Endothelial cell of umbilical vein (primary cell): ENCODE measurements around the gene SAP30. TPM values are rescaled to one million over a fixed set of nuclear protein-coding genes. Genes with fewer than 3 reads are reported as not detected.

Experiments used
- BruUV-seq: library from RNA; stranded (reverse); fragments of 400-500 nt; replicated peaks from 2 replicates; lab custom pipeline; 2021; lab: Mats Ljungman, UMichigan
- CTCF ChIA-PET: fragments of 300-600, 350-600 bp; sonication (Branson Sonifier 250); formaldehyde crosslinking; loops from one replicate; lab custom pipeline; 2021; ENCODE audit warnings: antibody characterized with exemption, inconsistent platforms; lab: Charles Lee
- POLR2A ChIA-PET: fragments of 300-600, 350-600 bp; sonication (Branson Sonifier 250); formaldehyde crosslinking; loops from one replicate; lab custom pipeline; 2021; ENCODE audit warnings: antibody characterized with exemption, inconsistent platforms; lab: Charles Lee
- DNase-seq: peaks from one replicate; pipeline ENCODE4 v3.0.0-alpha.2; 2011; ENCODE audit warnings: low read depth, low spot score
- FAIRE-seq: peaks from 2 replicates; lab custom pipeline; 2011; peaks lifted over from hg19 to GRCh38; lab: Jason Lieb, UNC
- H2AFZ ChIP-seq: 2 replicates; pipeline ENCODE4 v1.6.0; 2012; ENCODE audit warnings: low read depth, low read length, control low read depth, inconsistent platforms
- H3K27ac ChIP-seq: 2 replicates; pipeline ENCODE4 v1.5.1; 2011; ENCODE audit warnings: low read depth, mild to moderate bottlenecking, control low read depth, low read length, moderate library complexity; ENCODE audit not compliant: insufficient read depth
- H3K27me3 ChIP-seq, 2 experiments: 2 replicates each; pipeline versions ENCODE4 v1.6.0 to v1.6.1; 2011; ENCODE audit warnings: low read length in 2 of 2, mixed read lengths in 1 of 2; ENCODE audit not compliant: control insufficient read depth in 2 of 2, insufficient read depth in 2 of 2
- H3K36me3 ChIP-seq, 2 experiments: 2 replicates in 1 of 2; 3 replicates in 1 of 2; pipeline ENCODE4 v1.5.1; 2011; ENCODE audit warnings: low read length in 2 of 2, mild to moderate bottlenecking in 1 of 2, moderate library complexity in 1 of 2; ENCODE audit not compliant: control insufficient read depth in 2 of 2, insufficient read depth in 2 of 2; ENCODE audit errors: extremely low read depth in 1 of 2
- H3K4me1 ChIP-seq: 3 replicates; pipeline ENCODE4 v1.5.1; 2011; ENCODE audit warnings: mild to moderate bottlenecking, low read length; ENCODE audit not compliant: control insufficient read depth, insufficient read depth; ENCODE audit errors: extremely low read depth
- H3K4me2 ChIP-seq: 2 replicates; pipeline ENCODE4 v1.6.1; 2011; ENCODE audit warnings: low read length, control low read depth, mixed read lengths; ENCODE audit not compliant: insufficient read depth
- H3K4me3 ChIP-seq, 3 experiments: fragments of 200-600 bp in 1 of 3; sonication (generic), shearing (Covaris generic) in 1 of 3; replicated peaks in 1 of 3; 2 replicates each; pipeline ENCODE4 v1.5.1; 2011 to 2016; ENCODE audit warnings: control low read depth in 3 of 3, low read length in 3 of 3, mild to moderate bottlenecking in 2 of 3, inconsistent platforms in 1 of 3, low read depth in 1 of 3, moderate library complexity in 1 of 3; ENCODE audit not compliant: insufficient read depth in 1 of 3
- H3K79me2 ChIP-seq: 2 replicates; pipeline ENCODE4 v1.6.0; 2012; ENCODE audit warnings: low read length, inconsistent platforms; ENCODE audit not compliant: control insufficient read depth, insufficient read depth
- H3K9ac ChIP-seq: replicated peaks from 2 replicates; pipeline ENCODE3; 2011; ENCODE audit warnings: low read length, control low read depth; ENCODE audit not compliant: insufficient read depth; ENCODE audit errors: extremely low read depth
- H3K9me1 ChIP-seq: replicated peaks from 3 replicates; pipeline ENCODE4 v1.6.0; 2011; ENCODE audit warnings: mild to moderate bottlenecking, low read length; ENCODE audit not compliant: control insufficient read depth, insufficient read depth; ENCODE audit errors: extremely low read depth
- H3K9me3 ChIP-seq: replicated peaks from 2 replicates; pipeline ENCODE4 v1.5.1; 2012; ENCODE audit warnings: low read length, inconsistent platforms; ENCODE audit not compliant: control insufficient read depth, insufficient read depth
- H4K20me1 ChIP-seq: replicated peaks from 2 replicates; pipeline ENCODE3; 2011; ENCODE audit warnings: mild to moderate bottlenecking, low read length; ENCODE audit not compliant: control insufficient read depth, insufficient read depth; ENCODE audit errors: extremely low read depth
- EZH2 ChIP-seq: IDR thresholded peaks from 2 replicates; pipeline ENCODE4 v1.6.1; 2012; ENCODE audit warnings: borderline replicate concordance, low read depth, mild to moderate bottlenecking, moderate library complexity, low read length, inconsistent platforms; ENCODE audit not compliant: severe bottlenecking
- FOS ChIP-seq: IDR thresholded peaks from 2 replicates; pipeline ENCODE4 v1.6.1; 2011; ENCODE audit warnings: mild to moderate bottlenecking, low read length, moderate library complexity, borderline replicate concordance; ENCODE audit not compliant: insufficient read depth
- GATA2 ChIP-seq: IDR thresholded peaks from 2 replicates; pipeline ENCODE4 v1.7.0; 2011; ENCODE audit warnings: low read depth, mild to moderate bottlenecking, moderate library complexity, mixed read lengths, low read length; ENCODE audit not compliant: insufficient read length, insufficient read depth
- JUN ChIP-seq: IDR thresholded peaks from 2 replicates; pipeline ENCODE4 v1.6.1; 2011; ENCODE audit warnings: borderline replicate concordance, low read depth; ENCODE audit not compliant: insufficient read length, insufficient read depth
- MYC ChIP-seq: IDR thresholded peaks from one replicate; pipeline ENCODE4 v1.6.1; 2011; ENCODE audit warnings: mild to moderate bottlenecking, low read depth, low read length
- POLR2A ChIP-seq: IDR thresholded peaks from 2 replicates; pipeline ENCODE4 v1.6.1; 2012; ENCODE audit warnings: low read depth, mild to moderate bottlenecking, control low read depth, low read length
- POLR2AphosphoS5 ChIP-seq: IDR thresholded peaks from 2 replicates; pipeline ENCODE4 v1.6.1; 2012; ENCODE audit warnings: low read depth, mild to moderate bottlenecking, control low read depth, low read length, moderate library complexity; ENCODE audit not compliant: insufficient read depth
- dilution Hi-C: fragments of 300-500 bp; cut with MboI; formaldehyde crosslinking; loops from one replicate; pipeline ENCODE4 v1.15.0; 2019; ENCODE audit warnings: low sequenced_read_pairs; ENCODE audit not compliant: extremely low pct_ligation_motif_present
- intact Hi-C: fragments of 100-400 bp; cut with micrococcal nuclease; formaldehyde crosslinking; loops from one replicate; pipeline ENCODE4 v1.10.0; 2022
- polyA plus RNA-seq, 4 experiments: library from polyadenylated mRNA; depleted of rRNA in 3 of 4; stranded (reverse) in 3 of 4; unstranded in 1 of 4; fragments of >200 nt; gene quantifications; 2 replicates each; pipeline versions ENCODE4 v1.2.1 to v1.2.3, GENCODE V29; 2011 to 2012; ENCODE audit warnings: missing spikeins in 1 of 4
- total RNA-seq: library from RNA; stranded (reverse); gene quantifications from 2 replicates; pipeline ENCODE4 v1.2.3, GENCODE V29; 2021
- TF ChIP-seq, protein P1 (sequence below), 2 donors: IDR thresholded peaks; 1 replicate in 1 of 2; 2 replicates in 1 of 2; pipeline ENCODE4 v1.5.1; 2011; ENCODE audit warnings: low read length in 2 of 2, mild to moderate bottlenecking in 2 of 2, moderate library complexity in 2 of 2, control low read depth in 1 of 2, inconsistent platforms in 1 of 2, low read depth in 1 of 2; ENCODE audit not compliant: insufficient read depth in 1 of 2; ENCODE audit errors: extremely low read depth in 1 of 2
- TF ChIP-seq, protein P2 (sequence below): IDR thresholded peaks from 2 replicates; pipeline ENCODE4 v1.6.1; 2011; ENCODE audit not compliant: insufficient read depth, insufficient read length

The SAP30 gene
- total and polyA plus RNA-seq, 2 donors (not counting 3 experiments of a cell fraction or from before 2014, with no cell fraction given): 9.9 to 23.8 TPM

DNA sequence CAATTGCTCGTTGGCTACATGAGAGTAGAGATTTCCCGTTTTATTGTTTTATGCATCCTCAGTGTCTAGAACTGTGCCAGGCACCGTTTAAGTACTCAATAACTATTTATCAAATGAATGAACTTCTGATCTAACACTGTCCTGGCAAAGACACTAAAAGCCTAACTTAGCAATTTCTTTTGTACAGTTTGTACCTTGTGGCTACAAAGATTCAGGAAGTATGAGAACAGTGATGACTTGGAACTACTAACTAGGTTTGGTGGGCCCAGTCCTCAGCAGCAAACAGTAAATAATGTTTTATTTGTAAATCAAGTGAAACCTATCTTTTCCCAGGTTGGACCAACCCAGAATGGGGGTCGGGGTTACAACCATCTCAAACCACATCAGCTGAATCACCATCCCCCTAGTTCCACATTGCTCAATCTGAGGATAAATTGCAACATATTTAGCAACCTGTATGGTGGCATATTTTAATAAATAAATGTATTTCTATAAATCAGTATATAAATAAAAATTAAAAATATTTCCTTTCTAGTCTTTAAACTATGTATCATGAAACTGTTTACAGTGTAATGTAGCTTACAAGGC, 40.4 kb downstream of the SAP30 start:
- Histone ChIP-seq H4K20me1 (no peaks in the 10 kb centered on the region), H3K79me2 (no peaks in the 10 kb centered on the region), H3K4me2 (no peak overlapping the region), H3K36me3 (no peaks in the 10 kb centered on the region), H3K27ac (no peak overlapping the region), H3K4me3 (no peak overlapping the region), H3K9me3 (no peaks in the 10 kb centered on the region), H3K4me1 (peaks cover 13% of the 10 kb centered on the region), H3K27me3 (no peaks in the 10 kb centered on the region), H3K9me1 (no peaks in the 10 kb centered on the region), H2AFZ (no peak overlapping the region), H3K9ac (no peak overlapping the region)
- ChIA-PET CTCF (interaction anchor here (1.0 to 4.6 kb wide), 3 partner anchors 9 to 93 kb away, joined by 3 to 58 read pairs (median 5); no protein-coding TSS in a partner anchor), POLR2A (no interaction called here)
- intact Hi-C loops (loop anchor here (10.0 kb wide), 1 partner anchor 344 kb away; no protein-coding TSS in a partner anchor), dilution Hi-C loops (no loop called here)
- BruUV-seq: no TSS peak
- TF ChIP-seq GATA2 (no peak), JUN (no peak), FOS (no peak), POLR2AphosphoS5 (no peak), EZH2 (no peak), POLR2A (no peak), MYC (no peak)
- TF ChIP-seq, protein P1, sequence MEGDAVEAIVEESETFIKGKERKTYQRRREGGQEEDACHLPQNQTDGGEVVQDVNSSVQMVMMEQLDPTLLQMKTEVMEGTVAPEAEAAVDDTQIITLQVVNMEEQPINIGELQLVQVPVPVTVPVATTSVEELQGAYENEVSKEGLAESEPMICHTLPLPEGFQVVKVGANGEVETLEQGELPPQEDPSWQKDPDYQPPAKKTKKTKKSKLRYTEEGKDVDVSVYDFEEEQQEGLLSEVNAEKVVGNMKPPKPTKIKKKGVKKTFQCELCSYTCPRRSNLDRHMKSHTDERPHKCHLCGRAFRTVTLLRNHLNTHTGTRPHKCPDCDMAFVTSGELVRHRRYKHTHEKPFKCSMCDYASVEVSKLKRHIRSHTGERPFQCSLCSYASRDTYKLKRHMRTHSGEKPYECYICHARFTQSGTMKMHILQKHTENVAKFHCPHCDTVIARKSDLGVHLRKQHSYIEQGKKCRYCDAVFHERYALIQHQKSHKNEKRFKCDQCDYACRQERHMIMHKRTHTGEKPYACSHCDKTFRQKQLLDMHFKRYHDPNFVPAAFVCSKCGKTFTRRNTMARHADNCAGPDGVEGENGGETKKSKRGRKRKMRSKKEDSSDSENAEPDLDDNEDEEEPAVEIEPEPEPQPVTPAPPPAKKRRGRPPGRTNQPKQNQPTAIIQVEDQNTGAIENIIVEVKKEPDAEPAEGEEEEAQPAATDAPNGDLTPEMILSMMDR (IDR thresholded peaks at IDR 0.05; ENCODE audit: extremely low read depth in 1 of 2, insufficient read depth in 1 of 2, low read depth in 1 of 2, low read length in 2 of 2): no peak
- TF ChIP-seq, protein P2, sequence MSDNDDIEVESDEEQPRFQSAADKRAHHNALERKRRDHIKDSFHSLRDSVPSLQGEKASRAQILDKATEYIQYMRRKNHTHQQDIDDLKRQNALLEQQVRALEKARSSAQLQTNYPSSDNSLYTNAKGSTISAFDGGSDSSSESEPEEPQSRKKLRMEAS: no peak
- FAIRE-seq: no peak
- DNase-seq: no peak
